ENCODE data around the gene LRP1B. TPM values are rescaled to one million over a fixed set of nuclear protein-coding genes. Genes with fewer than 3 reads are reported as not detected.

The LRP1B gene
- polyA plus RNA-seq, 2 of the 4 experiments (the other 2 are of a cell fraction): 0.03 TPM; not detected in 1

- no peak overlapping the region for H3K4me3 ChIP-seq
- ChIA-PET POLR2A (no interaction called here), CTCF (no interaction called here)
- H3K4me1 ChIP-seq: no peaks in the 10 kb centered on the region
- DNase-seq (ENCODE audit: low read depth in 1 of 2, low spot score in 1 of 2) (no peak), ATAC-seq (no peak), FAIRE-seq (no peak)
- WGBS (ENCODE audit: missing lambda C conversion rate): 18% methylated on average over 1 of the region's 1 CpG
- H3K4me2 ChIP-seq: no peak overlapping the region
- no peak overlapping the region for H3K27ac ChIP-seq
- no peaks in the 10 kb centered on the region for H3K9me3 ChIP-seq
- TF ChIP-seq ZC3H11A (IDR thresholded peaks at IDR 0.05) (no peak), ZSCAN20 (CRISPR knock-in tag; IDR thresholded peaks at IDR 0.05) (no peak), CBX2 (IDR thresholded peaks at IDR 0.05; ENCODE audit: borderline replicate concordance, low read depth) (no peak), HOXB5 (CRISPR knock-in tag; IDR thresholded peaks at IDR 0.05) (no peak)
- TF ChIP-seq, protein P1, sequence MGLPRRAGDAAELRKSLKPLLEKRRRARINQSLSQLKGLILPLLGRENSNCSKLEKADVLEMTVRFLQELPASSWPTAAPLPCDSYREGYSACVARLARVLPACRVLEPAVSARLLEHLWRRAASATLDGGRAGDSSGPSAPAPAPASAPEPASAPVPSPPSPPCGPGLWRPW (IDR thresholded peaks at IDR 0.05): no peak
Measured at GRCh38 chr2:140199312-140199711, 1931.5 kb downstream of the LRP1B start.

DNA sequence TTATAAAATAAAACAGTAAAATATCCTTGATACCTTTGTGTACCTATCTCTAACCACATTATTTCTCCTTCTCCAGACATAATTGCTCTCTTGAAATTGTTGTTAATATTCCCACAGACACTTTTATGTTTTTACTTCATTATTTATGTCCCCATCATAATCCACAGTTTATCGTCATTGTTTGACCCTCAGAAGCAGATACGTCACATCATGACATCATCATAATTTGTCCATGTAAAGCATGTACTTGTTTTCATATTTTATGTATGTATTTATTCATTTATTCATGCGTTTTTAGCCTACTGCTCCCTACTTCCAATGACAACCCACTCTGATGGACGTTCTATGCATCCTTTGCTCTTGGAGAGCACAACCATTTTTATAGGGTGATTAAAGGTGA, 1943.7 kb downstream of the LRP1B start:
- H3K9me3 ChIP-seq: no peaks in the 10 kb centered on the region
- H3K27ac ChIP-seq: no peak overlapping the region
- ChIA-PET POLR2A (no interaction called here), CTCF (no interaction called here)
- no peak for ATAC-seq
- TF ChIP-seq FOSL2 (IDR thresholded peaks at IDR 0.05) (no peak), FOSL2 (CRISPR knock-in tag; IDR thresholded peaks at IDR 0.05) (no peak), HEYL (CRISPR knock-in tag; IDR thresholded peaks at IDR 0.05) (no peak), HDAC2 (IDR thresholded peaks at IDR 0.05) (no peak), USF2 (IDR thresholded peaks at IDR 0.05) (no peak), CBX2 (IDR thresholded peaks at IDR 0.05; ENCODE audit: borderline replicate concordance, low read depth) (no peak), NPAS2 (CRISPR knock-in tag; IDR thresholded peaks at IDR 0.05; ENCODE audit: borderline replicate concordance) (no peak), TP53 (CRISPR knock-in tag; IDR thresholded peaks at IDR 0.05) (no peak), BHLHE40 (IDR thresholded peaks at IDR 0.05; ENCODE audit: low read depth, low read length) (no peak), RARB (CRISPR knock-in tag; IDR thresholded peaks at IDR 0.05) (no peak)
- TF ChIP-seq, protein P1 (IDR thresholded peaks at IDR 0.05): no peak
- DNase-seq (ENCODE audit: low read depth in 1 of 2, low spot score in 1 of 2): no peak
- no peak for FAIRE-seq
- WGBS (ENCODE audit: missing lambda C conversion rate): 14% methylated on average over 4 of the region's 4 CpGs
- no peaks in the 10 kb centered on the region for H3K4me1 ChIP-seq
- no peak overlapping the region for H3K4me3 ChIP-seq
- no peak overlapping the region for H3K4me2 ChIP-seq

GRCh38 chr2:140186313-140186712, 1944.5 kb downstream of the LRP1B start:
- Histone ChIP-seq H3K4me3 (no peak overlapping the region), H3K4me2 (no peak overlapping the region), H3K4me1 (no peaks in the 10 kb centered on the region), H3K27ac (no peak overlapping the region), H3K9me3 (no peaks in the 10 kb centered on the region)
- whole genome bisulfite sequencing (ENCODE audit: missing lambda C conversion rate): 36% methylated on average over 4 of the region's 4 CpGs
- ChIA-PET CTCF (no interaction called here), POLR2A (no interaction called here)
- ATAC-seq (no peak), FAIRE-seq (no peak), DNase-seq (ENCODE audit: low read depth in 1 of 2, low spot score in 1 of 2) (no peak)
- no peak for TF ChIP-seq FOSB (CRISPR knock-in tag; IDR thresholded peaks at IDR 0.05)
- no peak for TF ChIP-seq TFCP2L1 (CRISPR knock-in tag; IDR thresholded peaks at IDR 0.05)
- no peak for TF ChIP-seq CBX2 (IDR thresholded peaks at IDR 0.05; ENCODE audit: borderline replicate concordance, low read depth)
- no peak for TF ChIP-seq EHF (CRISPR knock-in tag; IDR thresholded peaks at IDR 0.05)
- TF ChIP-seq RFX5 (IDR thresholded peaks at IDR 0.05): no peak
- TF ChIP-seq HOXB5 (CRISPR knock-in tag; IDR thresholded peaks at IDR 0.05): no peak
- TF ChIP-seq RAD21 (conservative IDR thresholded peaks at IDR 0.05 in 1 of 2, IDR thresholded peaks at IDR 0.05 in 1 of 2): no peak
- no peak for TF ChIP-seq MYC (IDR thresholded peaks at IDR 0.05; ENCODE audit: borderline replicate concordance, low read length)
- no peak for TF ChIP-seq EP300 (IDR thresholded peaks at IDR 0.05)
- no peak for TF ChIP-seq ZC3H11A (IDR thresholded peaks at IDR 0.05)
- no peak for TF ChIP-seq BHLHE40 (IDR thresholded peaks at IDR 0.05; ENCODE audit: low read depth, low read length)
- TF ChIP-seq RNF2 (IDR thresholded peaks at IDR 0.05; ENCODE audit: borderline replicate concordance, low read depth): no peak
- no peak for TF ChIP-seq RARB (CRISPR knock-in tag; IDR thresholded peaks at IDR 0.05)
- no peak for TF ChIP-seq ZFP36 (IDR thresholded peaks at IDR 0.05; ENCODE audit: borderline replicate concordance, partially characterized antibody)
- TF ChIP-seq NFE2L2 (conservative IDR thresholded peaks at IDR 0.05; ENCODE audit: low read length): no peak
- no peak for TF ChIP-seq NR3C1 (IDR thresholded peaks at IDR 0.05)
- no peak for TF ChIP-seq ZSCAN20 (CRISPR knock-in tag; IDR thresholded peaks at IDR 0.05)
- TF ChIP-seq GATA3 (IDR thresholded peaks at IDR 0.05; ENCODE audit: borderline replicate concordance): no peak
- no peak for TF ChIP-seq KDM1A (IDR thresholded peaks at IDR 0.05; ENCODE audit: low read depth)

All from A549 (cell line).